Endothelial cell of umbilical vein (primary cell): Measurements from ENCODE around the gene ZC3H13. TPM values are rescaled to one million over a fixed set of nuclear protein-coding genes. Genes with fewer than 3 reads are reported as not detected.

Source experiments
- BruUV-seq: library from RNA; stranded (reverse); fragments of 400-500 nt; replicated peaks from 2 replicates; lab custom pipeline; 2021; lab: Mats Ljungman, UMichigan
- CTCF ChIA-PET: fragments of 300-600, 350-600 bp; sonication (Branson Sonifier 250); formaldehyde crosslinking; loops from one replicate; lab custom pipeline; 2021; ENCODE audit warnings: antibody characterized with exemption, inconsistent platforms; lab: Charles Lee
- POLR2A ChIA-PET: fragments of 300-600, 350-600 bp; sonication (Branson Sonifier 250); formaldehyde crosslinking; loops from one replicate; lab custom pipeline; 2021; ENCODE audit warnings: antibody characterized with exemption, inconsistent platforms; lab: Charles Lee
- DNase-seq: peaks from one replicate; pipeline ENCODE4 v3.0.0-alpha.2; 2011; ENCODE audit warnings: low read depth, low spot score
- FAIRE-seq: peaks from 2 replicates; lab custom pipeline; 2011; peaks lifted over from hg19 to GRCh38; lab: Jason Lieb, UNC
- H2AFZ ChIP-seq: 2 replicates; pipeline ENCODE4 v1.6.0; 2012; ENCODE audit warnings: low read depth, low read length, control low read depth, inconsistent platforms
- H3K27ac ChIP-seq: 2 replicates; pipeline ENCODE4 v1.5.1; 2011; ENCODE audit warnings: low read depth, mild to moderate bottlenecking, control low read depth, low read length, moderate library complexity; ENCODE audit not compliant: insufficient read depth
- H3K27me3 ChIP-seq, 2 experiments: 2 replicates each; pipeline versions ENCODE4 v1.6.0 to v1.6.1; 2011; ENCODE audit warnings: low read length in 2 of 2, mixed read lengths in 1 of 2; ENCODE audit not compliant: control insufficient read depth in 2 of 2, insufficient read depth in 2 of 2
- H3K36me3 ChIP-seq, 2 experiments: 2 replicates in 1 of 2; 3 replicates in 1 of 2; pipeline ENCODE4 v1.5.1; 2011; ENCODE audit warnings: low read length in 2 of 2, mild to moderate bottlenecking in 1 of 2, moderate library complexity in 1 of 2; ENCODE audit not compliant: control insufficient read depth in 2 of 2, insufficient read depth in 2 of 2; ENCODE audit errors: extremely low read depth in 1 of 2
- H3K4me1 ChIP-seq: 3 replicates; pipeline ENCODE4 v1.5.1; 2011; ENCODE audit warnings: mild to moderate bottlenecking, low read length; ENCODE audit not compliant: control insufficient read depth, insufficient read depth; ENCODE audit errors: extremely low read depth
- H3K4me2 ChIP-seq: 2 replicates; pipeline ENCODE4 v1.6.1; 2011; ENCODE audit warnings: low read length, control low read depth, mixed read lengths; ENCODE audit not compliant: insufficient read depth
- H3K4me3 ChIP-seq, 3 experiments: fragments of 200-600 bp in 1 of 3; sonication (generic), shearing (Covaris generic) in 1 of 3; replicated peaks in 1 of 3; 2 replicates each; pipeline ENCODE4 v1.5.1; 2011 to 2016; ENCODE audit warnings: control low read depth in 3 of 3, low read length in 3 of 3, mild to moderate bottlenecking in 2 of 3, inconsistent platforms in 1 of 3, low read depth in 1 of 3, moderate library complexity in 1 of 3; ENCODE audit not compliant: insufficient read depth in 1 of 3
- H3K79me2 ChIP-seq: 2 replicates; pipeline ENCODE4 v1.6.0; 2012; ENCODE audit warnings: low read length, inconsistent platforms; ENCODE audit not compliant: control insufficient read depth, insufficient read depth
- H3K9ac ChIP-seq: replicated peaks from 2 replicates; pipeline ENCODE3; 2011; ENCODE audit warnings: low read length, control low read depth; ENCODE audit not compliant: insufficient read depth; ENCODE audit errors: extremely low read depth
- H3K9me1 ChIP-seq: replicated peaks from 3 replicates; pipeline ENCODE4 v1.6.0; 2011; ENCODE audit warnings: mild to moderate bottlenecking, low read length; ENCODE audit not compliant: control insufficient read depth, insufficient read depth; ENCODE audit errors: extremely low read depth
- H3K9me3 ChIP-seq: replicated peaks from 2 replicates; pipeline ENCODE4 v1.5.1; 2012; ENCODE audit warnings: low read length, inconsistent platforms; ENCODE audit not compliant: control insufficient read depth, insufficient read depth
- H4K20me1 ChIP-seq: replicated peaks from 2 replicates; pipeline ENCODE3; 2011; ENCODE audit warnings: mild to moderate bottlenecking, low read length; ENCODE audit not compliant: control insufficient read depth, insufficient read depth; ENCODE audit errors: extremely low read depth
- CTCF ChIP-seq, 2 donors: IDR thresholded peaks; 1 replicate in 1 of 2; 2 replicates in 1 of 2; pipeline ENCODE4 v1.5.1; 2011; ENCODE audit warnings: low read length in 2 of 2, mild to moderate bottlenecking in 2 of 2, moderate library complexity in 2 of 2, control low read depth in 1 of 2, inconsistent platforms in 1 of 2, low read depth in 1 of 2; ENCODE audit not compliant: insufficient read depth in 1 of 2; ENCODE audit errors: extremely low read depth in 1 of 2
- EZH2 ChIP-seq: IDR thresholded peaks from 2 replicates; pipeline ENCODE4 v1.6.1; 2012; ENCODE audit warnings: borderline replicate concordance, low read depth, mild to moderate bottlenecking, moderate library complexity, low read length, inconsistent platforms; ENCODE audit not compliant: severe bottlenecking
- FOS ChIP-seq: IDR thresholded peaks from 2 replicates; pipeline ENCODE4 v1.6.1; 2011; ENCODE audit warnings: mild to moderate bottlenecking, low read length, moderate library complexity, borderline replicate concordance; ENCODE audit not compliant: insufficient read depth
- GATA2 ChIP-seq: IDR thresholded peaks from 2 replicates; pipeline ENCODE4 v1.7.0; 2011; ENCODE audit warnings: low read depth, mild to moderate bottlenecking, moderate library complexity, mixed read lengths, low read length; ENCODE audit not compliant: insufficient read length, insufficient read depth
- JUN ChIP-seq: IDR thresholded peaks from 2 replicates; pipeline ENCODE4 v1.6.1; 2011; ENCODE audit warnings: borderline replicate concordance, low read depth; ENCODE audit not compliant: insufficient read length, insufficient read depth
- MAX ChIP-seq: IDR thresholded peaks from 2 replicates; pipeline ENCODE4 v1.6.1; 2011; ENCODE audit not compliant: insufficient read depth, insufficient read length
- MYC ChIP-seq: IDR thresholded peaks from one replicate; pipeline ENCODE4 v1.6.1; 2011; ENCODE audit warnings: mild to moderate bottlenecking, low read depth, low read length
- POLR2A ChIP-seq: IDR thresholded peaks from 2 replicates; pipeline ENCODE4 v1.6.1; 2012; ENCODE audit warnings: low read depth, mild to moderate bottlenecking, control low read depth, low read length
- POLR2AphosphoS5 ChIP-seq: IDR thresholded peaks from 2 replicates; pipeline ENCODE4 v1.6.1; 2012; ENCODE audit warnings: low read depth, mild to moderate bottlenecking, control low read depth, low read length, moderate library complexity; ENCODE audit not compliant: insufficient read depth
- dilution Hi-C: fragments of 300-500 bp; cut with MboI; formaldehyde crosslinking; loops from one replicate; pipeline ENCODE4 v1.15.0; 2019; ENCODE audit warnings: low sequenced_read_pairs; ENCODE audit not compliant: extremely low pct_ligation_motif_present
- intact Hi-C: fragments of 100-400 bp; cut with micrococcal nuclease; formaldehyde crosslinking; loops from one replicate; pipeline ENCODE4 v1.10.0; 2022
- polyA plus RNA-seq, 4 experiments: library from polyadenylated mRNA; depleted of rRNA in 3 of 4; stranded (reverse) in 3 of 4; unstranded in 1 of 4; fragments of >200 nt; gene quantifications; 2 replicates each; pipeline versions ENCODE4 v1.2.1 to v1.2.3, GENCODE V29; 2011 to 2012; ENCODE audit warnings: missing spikeins in 1 of 4
- total RNA-seq: library from RNA; stranded (reverse); gene quantifications from 2 replicates; pipeline ENCODE4 v1.2.3, GENCODE V29; 2021

The ZC3H13 gene
- total and polyA plus RNA-seq, 2 donors (not counting 3 experiments of a cell fraction or from before 2014, with no cell fraction given) = 3.8 to 36.6 TPM

GRCh38 chr13:45943120-45943519 lies 109.4 kb downstream of the ZC3H13 start:
- no peak overlapping the region for H3K4me3 ChIP-seq
- CTCF ChIA-PET = no interaction called here

GRCh38 chr13:45941261-45941660 lies 111.3 kb downstream of the ZC3H13 start:
- no peak for DNase-seq
- TF ChIP-seq CTCF (IDR thresholded peaks at IDR 0.05; ENCODE audit: extremely low read depth in 1 of 2, insufficient read depth in 1 of 2, low read depth in 1 of 2, low read length in 2 of 2) = no peak
- TF ChIP-seq JUN = no peak
- TF ChIP-seq MAX = no peak
- TF ChIP-seq GATA2 = no peak
- TF ChIP-seq FOS = no peak
- no peak for TF ChIP-seq EZH2
- no peak for TF ChIP-seq POLR2AphosphoS5
- no peak for TF ChIP-seq MYC
- no peak for TF ChIP-seq POLR2A
- H3K9me3 ChIP-seq = no peaks in the 10 kb centered on the region
- H3K79me2 ChIP-seq = no peaks in the 10 kb centered on the region
- H3K4me1 ChIP-seq = no peaks in the 10 kb centered on the region
- dilution Hi-C loops = no loop called here
- no TSS peak for BruUV-seq
- CTCF ChIA-PET = no interaction called here
- no peak overlapping the region for H3K27ac ChIP-seq
- H3K27me3 ChIP-seq = peaks cover 5 to 23% of the 10 kb centered on the region in 2 experiments
- H3K36me3 ChIP-seq = no peaks in the 10 kb centered on the region
- H3K9ac ChIP-seq = no peak overlapping the region
- H3K4me2 ChIP-seq = no peak overlapping the region
- no peak for FAIRE-seq
- H4K20me1 ChIP-seq = no peaks in the 10 kb centered on the region
- H2AFZ ChIP-seq = no peak overlapping the region
- no peaks in the 10 kb centered on the region for H3K9me1 ChIP-seq
- POLR2A ChIA-PET = no interaction called here
- intact Hi-C loops = no loop called here
- no peak overlapping the region for H3K4me3 ChIP-seq

More at GRCh38 chr13:45943120-45943519, 109.4 kb downstream of the ZC3H13 start:
- Histone ChIP-seq H3K9ac (no peak overlapping the region), H2AFZ (no peak overlapping the region), H3K27me3 (peaks cover 5 to 15% of the 10 kb centered on the region in 2 experiments), H3K36me3 (no peaks in the 10 kb centered on the region), H3K79me2 (no peaks in the 10 kb centered on the region), H3K27ac (no peak overlapping the region), H3K9me1 (no peaks in the 10 kb centered on the region), H3K4me1 (no peaks in the 10 kb centered on the region), H3K4me2 (no peak overlapping the region), H3K9me3 (no peaks in the 10 kb centered on the region), H4K20me1 (no peaks in the 10 kb centered on the region)
- POLR2A ChIA-PET = no interaction called here
- BruUV-seq = no TSS peak
- dilution Hi-C loops = no loop called here
- DNase-seq = no peak
- TF ChIP-seq FOS (no peak), POLR2AphosphoS5 (no peak), EZH2 (no peak), MYC (no peak)
- FAIRE-seq = no peak
- intact Hi-C loops = no loop called here
